HG02938 (cell line): ENCODE measurements around the gene PHYHIPL.

Experiments
- ATAC-seq: cut with Tn5 transposase; IDR thresholded peaks from one replicate; pipeline ENCODE4 v1.9.1; 2021; ENCODE audit warnings: mild to moderate bottlenecking, moderate library complexity; ENCODE audit not compliant: unreplicated experiment

PHYHIPL gene

DNA sequence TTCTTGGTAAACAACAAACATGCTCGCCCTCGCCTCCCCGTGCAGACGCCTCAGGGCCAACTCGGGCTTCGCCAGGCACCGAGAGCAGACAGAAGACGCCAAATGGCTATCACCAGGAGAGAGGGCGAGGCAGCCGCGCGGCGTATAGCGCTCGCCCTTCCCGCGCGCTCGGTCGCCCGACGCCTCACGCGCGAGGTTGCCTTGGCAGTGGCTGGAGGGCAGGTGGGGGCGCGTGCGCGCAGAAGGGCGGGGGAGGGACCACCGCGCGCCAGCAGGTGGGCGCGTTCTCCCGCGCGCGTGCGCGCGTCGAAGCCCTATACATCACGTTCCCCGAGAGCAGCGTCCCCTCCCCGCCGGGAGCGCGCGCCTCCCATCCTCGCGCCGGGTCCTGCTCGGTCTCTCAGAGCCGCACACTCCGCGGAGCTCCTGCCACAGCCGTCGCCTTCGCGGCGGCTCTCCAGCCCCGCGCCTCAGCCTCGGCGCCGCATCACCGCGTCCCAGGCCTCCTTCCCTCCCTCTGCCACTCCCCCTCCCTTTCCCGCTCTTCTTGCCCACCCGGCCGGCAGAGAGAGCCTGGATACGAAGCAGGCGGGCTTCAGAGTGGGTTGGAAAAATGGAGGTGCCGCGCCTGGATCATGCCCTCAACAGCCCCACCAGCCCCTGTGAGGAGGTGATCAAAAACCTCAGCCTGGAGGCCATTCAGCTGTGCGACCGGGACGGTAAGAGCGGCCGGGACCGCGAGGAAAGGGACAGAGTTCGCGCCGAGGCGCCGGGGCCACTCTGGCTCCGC is at the start of gene PHYHIPL:
TSS of gene PHYHIPL (plus strand) at position 403 of the 790 bp plus-strand sequence. CDS start at position 614, 211 bp downstream.
- no peak for ATAC-seq

- ATAC-seq, result no peak
Measured at GRCh38 chr10:59126991-59127390, 49.5 kb upstream of the PHYHIPL start.

DNA sequence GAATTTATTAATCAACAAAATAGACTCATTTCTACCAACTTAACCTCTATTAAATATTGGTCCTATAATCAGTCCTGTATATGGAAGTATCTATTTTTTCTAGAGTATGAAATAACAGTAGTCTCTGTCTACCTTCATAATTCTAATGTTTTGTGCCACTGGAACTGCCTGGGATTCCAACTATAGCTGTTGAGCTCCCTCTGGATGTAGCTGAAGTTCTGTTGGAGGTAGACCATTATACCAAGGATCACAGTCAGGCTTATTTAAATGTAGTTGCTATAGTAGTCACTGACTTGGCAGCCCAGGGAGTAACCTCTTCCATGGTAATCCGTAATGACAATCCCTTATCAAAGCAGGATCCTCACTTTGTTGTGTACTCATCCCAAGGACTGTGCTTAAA is 48.5 kb upstream of the PHYHIPL start:
- no peak for ATAC-seq

DNA sequence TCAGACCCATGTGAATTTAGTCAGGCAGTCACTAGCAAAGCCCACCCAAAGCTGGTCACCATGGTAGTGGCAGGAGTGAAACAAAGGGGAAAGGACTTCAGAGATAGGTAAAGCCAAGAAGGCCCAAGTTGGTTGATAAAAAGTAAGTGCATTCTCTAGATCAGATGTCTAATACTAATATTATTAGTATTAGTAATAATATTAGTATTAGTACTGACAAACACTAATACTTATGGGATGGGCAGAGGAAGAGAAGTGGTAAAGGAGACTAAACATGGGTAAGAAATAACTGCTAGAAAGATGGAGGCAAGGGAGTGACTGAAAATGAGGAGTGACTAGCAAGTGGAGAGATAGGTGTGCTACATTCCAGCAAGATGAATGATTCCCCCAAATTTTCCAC is 46.6 kb upstream of the PHYHIPL start:
- no peak for ATAC-seq

- no peak for ATAC-seq
Measured at GRCh38 chr10:59131666-59132065, 44.8 kb upstream of the PHYHIPL start.

- ATAC-seq, result no peak
Measured at GRCh38 chr10:59133841-59134593, 42.4 kb upstream of the PHYHIPL start.

GRCh38 chr10:59134785-59135184 is 41.7 kb upstream of the PHYHIPL start:
- ATAC-seq, result no peak

DNA sequence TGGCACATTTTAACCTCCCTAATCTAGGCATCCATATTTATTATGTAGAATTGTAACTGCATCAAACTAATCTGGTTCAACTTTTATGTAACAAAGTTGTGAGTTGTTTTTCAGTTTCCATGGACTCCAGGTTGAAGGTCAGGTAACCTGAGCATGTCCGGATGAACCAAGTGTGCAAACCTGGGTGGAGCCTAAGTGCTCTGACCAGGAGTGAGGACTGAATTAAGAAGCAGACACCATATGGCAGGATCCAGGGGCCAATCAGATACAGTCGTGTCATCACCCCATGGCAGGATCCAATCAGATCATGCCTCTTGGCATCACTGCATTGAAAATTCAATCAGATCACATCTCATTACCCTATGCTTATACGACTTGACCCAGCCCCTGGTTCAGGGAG is 41.2 kb upstream of the PHYHIPL start:
- no peak for ATAC-seq

DNA sequence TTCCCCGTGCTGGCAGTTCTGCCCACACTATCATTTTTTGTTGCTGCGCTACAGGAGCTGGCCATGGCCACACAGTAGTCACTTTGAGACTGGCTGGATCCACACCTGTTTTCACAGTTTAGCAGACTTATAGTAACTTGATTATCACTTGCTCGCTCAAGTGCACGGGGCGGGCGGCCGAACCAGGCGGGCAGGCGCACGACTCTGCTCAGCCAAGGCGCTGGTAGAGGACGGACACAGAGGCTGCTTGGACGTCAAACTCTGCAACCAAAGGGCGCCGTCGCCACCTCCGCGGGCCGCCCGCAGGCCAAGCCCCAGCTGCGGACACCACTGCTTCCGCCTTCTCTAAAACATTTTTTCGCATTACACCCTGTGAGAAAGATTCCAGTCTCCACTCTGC is 38.4 kb upstream of the PHYHIPL start:
- ATAC-seq, result no peak

- no peak for ATAC-seq
Measured at GRCh38 chr10:59143544-59143943, 32.9 kb upstream of the PHYHIPL start.

GRCh38 chr10:59148701-59149100 is 27.7 kb upstream of the PHYHIPL start:
- ATAC-seq, result no peak

- no peak for ATAC-seq
Measured at GRCh38 chr10:59155556-59155955, 20.9 kb upstream of the PHYHIPL start.

GRCh38 chr10:59167512-59167911 is 8.9 kb upstream of the PHYHIPL start:
- no peak for ATAC-seq

DNA sequence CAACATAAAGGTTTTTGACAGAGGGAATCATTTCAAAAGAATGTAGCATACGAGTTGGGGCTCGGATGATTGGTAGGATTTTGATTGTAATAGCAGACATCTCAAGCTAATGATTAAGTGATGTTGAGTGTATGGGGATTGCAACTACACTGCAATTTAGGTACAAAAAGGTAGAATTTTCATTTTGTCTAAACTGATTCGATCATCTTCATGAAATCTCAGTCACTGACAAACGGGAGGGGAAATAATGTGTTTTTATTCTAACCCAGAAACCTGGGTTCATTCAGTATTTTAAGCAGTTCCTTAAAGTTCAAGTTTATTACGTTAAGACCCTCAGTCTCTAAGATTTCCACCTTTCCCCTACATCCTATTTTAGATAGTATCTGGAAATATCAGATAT is 3.9 kb upstream of the PHYHIPL start:
- no peak for ATAC-seq

- no peak for ATAC-seq
Measured at GRCh38 chr10:59173414-59173813, 3.0 kb upstream of the PHYHIPL start.

- no peak for ATAC-seq
Measured at GRCh38 chr10:59175538-59176240, 754 bp upstream of the PHYHIPL start.

GRCh38 chr10:59177031-59177797 is 771 bp downstream of the PHYHIPL start:
- ATAC-seq, result no peak

DNA sequence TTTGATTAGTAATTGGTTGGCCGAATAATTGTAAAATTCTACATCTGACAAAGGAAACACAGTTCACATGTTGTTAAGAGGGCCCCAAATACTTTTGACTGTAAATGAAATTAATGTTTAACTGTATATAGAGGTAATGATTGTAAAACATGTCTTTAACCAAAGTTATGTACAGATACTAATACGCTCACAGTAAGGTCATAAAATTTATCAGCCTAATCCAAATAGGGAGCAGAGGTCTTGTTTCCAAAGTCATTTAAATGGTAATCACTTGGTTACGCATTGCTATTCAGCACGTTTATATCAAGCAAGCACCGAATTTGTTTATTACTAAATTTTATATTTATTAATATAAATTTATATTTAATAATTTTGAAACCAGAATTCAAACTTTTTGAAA is 1.4 kb downstream of the PHYHIPL start:
- ATAC-seq, result no peak

DNA sequence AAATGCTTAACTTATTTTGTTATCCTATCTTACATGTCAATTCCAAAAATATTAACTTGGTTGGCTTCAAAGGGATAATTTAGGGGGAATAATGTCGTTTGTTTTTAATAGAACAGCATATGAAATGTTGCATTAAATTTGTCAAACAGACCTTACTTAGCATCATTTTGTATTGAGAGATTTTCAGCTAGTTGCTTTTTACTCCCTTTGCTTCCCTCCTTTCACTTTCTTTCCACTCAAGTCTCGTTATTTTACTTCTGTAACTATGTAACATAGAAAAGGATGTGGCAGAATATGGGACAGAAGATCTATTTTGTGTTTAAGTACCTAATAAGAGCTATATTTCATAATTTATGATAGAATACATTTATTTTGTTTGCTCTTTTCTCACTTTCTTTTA is 2.6 kb downstream of the PHYHIPL start:
- no peak for ATAC-seq

- no peak for ATAC-seq
Measured at GRCh38 chr10:59180689-59181270, 4.3 kb downstream of the PHYHIPL start.

DNA sequence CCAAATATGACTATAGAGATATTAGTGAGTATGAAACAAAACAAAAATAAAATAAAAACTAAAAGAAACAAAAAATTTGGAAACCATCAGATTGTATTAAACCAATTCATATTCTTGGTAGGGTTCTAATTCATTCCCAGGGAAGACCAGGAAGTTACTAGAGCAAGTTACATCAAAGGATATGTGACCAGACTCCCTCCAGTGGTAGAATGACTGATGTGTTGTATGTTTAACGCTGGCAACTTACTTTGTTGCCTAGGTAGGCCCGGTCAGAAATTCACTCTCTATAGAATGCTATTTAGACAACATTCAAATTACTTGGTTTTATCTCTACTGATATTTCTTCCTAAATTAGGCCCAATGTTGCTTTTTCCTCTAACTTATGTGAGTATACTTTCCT is 5.2 kb downstream of the PHYHIPL start:
- no peak for ATAC-seq
